Upper lobe of left lung (tissue), 4 donors: ENCODE data around the gene SETMAR.

Experiments used
- POLR2A ChIP-seq, 4 donors: fragments of 450-650 bp; IDR thresholded peaks; one replicate each; pipeline ENCODE4 v1.5.1; 2016 to 2017; ENCODE audit warnings: antibody characterized with exemption in 4 of 4, mild to moderate bottlenecking in 2 of 4
- POLR2AphosphoS5 ChIP-seq, 2 donors: sonication (generic); formaldehyde crosslinking; IDR thresholded peaks; one replicate each; pipeline ENCODE4 v1.5.1; 2017; ENCODE audit warnings: antibody characterized with exemption in 2 of 2
- TF ChIP-seq, protein P1 (sequence below), 6 experiments: fragments of 450-650 bp in 4 of 6; fragments of 200-600 bp in 2 of 6; sonication (generic) in 2 of 6; IDR thresholded peaks; one replicate each; pipeline ENCODE4 v1.5.1; 2016 to 2019; ENCODE audit warnings: antibody characterized with exemption in 6 of 6

DNA sequence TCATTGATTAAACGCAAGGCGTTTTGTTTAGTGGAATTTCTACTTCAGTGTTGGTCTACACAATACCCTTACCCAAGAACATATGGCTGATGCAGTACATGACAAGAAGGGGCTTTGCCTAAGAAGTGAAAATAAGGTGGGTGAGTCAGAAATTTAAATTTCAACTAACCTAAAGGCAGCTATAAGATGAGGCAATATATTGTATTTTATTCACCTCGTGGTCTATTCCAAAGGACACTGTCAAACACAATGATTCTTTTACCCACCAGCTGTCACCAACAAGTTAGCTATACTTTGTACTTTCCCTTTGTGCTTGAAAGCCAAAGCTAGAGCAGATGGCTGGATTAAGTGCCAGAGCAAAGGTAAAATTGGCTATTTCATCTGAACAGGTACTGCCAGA lies 10.9 kb upstream of the SETMAR start:
- TF ChIP-seq, protein P1, sequence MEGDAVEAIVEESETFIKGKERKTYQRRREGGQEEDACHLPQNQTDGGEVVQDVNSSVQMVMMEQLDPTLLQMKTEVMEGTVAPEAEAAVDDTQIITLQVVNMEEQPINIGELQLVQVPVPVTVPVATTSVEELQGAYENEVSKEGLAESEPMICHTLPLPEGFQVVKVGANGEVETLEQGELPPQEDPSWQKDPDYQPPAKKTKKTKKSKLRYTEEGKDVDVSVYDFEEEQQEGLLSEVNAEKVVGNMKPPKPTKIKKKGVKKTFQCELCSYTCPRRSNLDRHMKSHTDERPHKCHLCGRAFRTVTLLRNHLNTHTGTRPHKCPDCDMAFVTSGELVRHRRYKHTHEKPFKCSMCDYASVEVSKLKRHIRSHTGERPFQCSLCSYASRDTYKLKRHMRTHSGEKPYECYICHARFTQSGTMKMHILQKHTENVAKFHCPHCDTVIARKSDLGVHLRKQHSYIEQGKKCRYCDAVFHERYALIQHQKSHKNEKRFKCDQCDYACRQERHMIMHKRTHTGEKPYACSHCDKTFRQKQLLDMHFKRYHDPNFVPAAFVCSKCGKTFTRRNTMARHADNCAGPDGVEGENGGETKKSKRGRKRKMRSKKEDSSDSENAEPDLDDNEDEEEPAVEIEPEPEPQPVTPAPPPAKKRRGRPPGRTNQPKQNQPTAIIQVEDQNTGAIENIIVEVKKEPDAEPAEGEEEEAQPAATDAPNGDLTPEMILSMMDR (IDR thresholded peaks at IDR 0.05), result no peak
- no peak for TF ChIP-seq POLR2AphosphoS5 (IDR thresholded peaks at IDR 0.05)
- no peak for TF ChIP-seq POLR2A (IDR thresholded peaks at IDR 0.05)
